Neural cell (in vitro differentiated cells): ENCODE data around the gene ANK2. TPM values are rescaled to one million over a fixed set of nuclear protein-coding genes. Genes with fewer than 3 reads are reported as not detected.

ENCODE experiments used
- H2AFZ ChIP-seq: fragments of 200-600, 300-800 bp; sonication (generic), shearing (Covaris generic); 2 replicates; pipeline ENCODE4 v1.6.0; 2014; ENCODE audit warnings: low read depth, mild to moderate bottlenecking, antibody characterized with exemption, low read length, moderate library complexity
- H3F3A ChIP-seq: fragments of 200-600 bp; shearing (Covaris generic); 2 replicates; pipeline ENCODE4 v1.6.1; 2016; ENCODE audit warnings: mild to moderate bottlenecking, moderate library complexity, mixed read lengths, antibody characterized with exemption, low read length; ENCODE audit not compliant: insufficient read depth, poor library complexity, severe bottlenecking
- H3K27ac ChIP-seq: fragments of 200-600, 300-800 bp; sonication (generic), shearing (Covaris generic); 2 replicates; pipeline ENCODE4 v1.5.1; 2014; ENCODE audit warnings: mild to moderate bottlenecking, low read length, moderate library complexity
- H3K27me3 ChIP-seq: fragments of 300-800, 200-600 bp; sonication (generic), shearing (Covaris generic); 2 replicates; pipeline ENCODE4 v1.6.0; 2014; ENCODE audit warnings: mild to moderate bottlenecking, low read depth, low read length, moderate library complexity; ENCODE audit not compliant: insufficient read depth
- H3K36me3 ChIP-seq: fragments of 300-800, 200-600 bp; sonication (generic), shearing (Covaris generic); 2 replicates; pipeline ENCODE4 v1.5.1; 2014; ENCODE audit warnings: mild to moderate bottlenecking, antibody characterized with exemption, low read length, moderate library complexity; ENCODE audit not compliant: insufficient read depth
- H3K4me2 ChIP-seq: fragments of 300-800, 200-600 bp; sonication (generic), shearing (Covaris generic); 2 replicates; pipeline ENCODE4 v1.6.0; 2014; ENCODE audit warnings: mild to moderate bottlenecking, low read length
- H3K4me3 ChIP-seq: fragments of 300-800, 200-600 bp; sonication (generic), shearing (Covaris generic); 2 replicates; pipeline ENCODE4 v1.5.1; 2014; ENCODE audit warnings: mild to moderate bottlenecking, low read length, moderate library complexity
- H3K79me2 ChIP-seq: fragments of 200-600 bp; shearing (Covaris generic); replicated peaks from 2 replicates; pipeline ENCODE4 v1.6.0; 2014; ENCODE audit warnings: mild to moderate bottlenecking, low read length, moderate library complexity; ENCODE audit not compliant: insufficient read depth
- H3K9ac ChIP-seq: fragments of 300-800, 200-600 bp; sonication (generic), shearing (Covaris generic); 2 replicates; pipeline ENCODE4 v1.6.1; 2016; ENCODE audit warnings: mild to moderate bottlenecking, low read length, mixed read lengths
- H3K9me2 ChIP-seq: fragments of 200-600 bp; shearing (Covaris generic); 2 replicates; pipeline ENCODE4 v1.6.1; 2016; ENCODE audit warnings: mild to moderate bottlenecking, low read length, mixed read lengths; ENCODE audit not compliant: insufficient read depth
- H3K9me3 ChIP-seq: fragments of 200-600, 300-800 bp; sonication (generic), shearing (Covaris generic); 2 replicates; pipeline ENCODE4 v1.6.1; 2016; ENCODE audit warnings: mild to moderate bottlenecking, mixed run types, low read length, moderate library complexity, mixed read lengths
- H4K20me1 ChIP-seq: fragments of 200-600 bp; shearing (Covaris generic); 2 replicates; pipeline ENCODE4 v1.6.1; 2016; ENCODE audit warnings: mild to moderate bottlenecking, mixed run types; ENCODE audit not compliant: insufficient read depth
- CTCF ChIP-seq: fragments of 450-650 bp; IDR thresholded peaks from 2 replicates; pipeline ENCODE4 v1.5.1; 2014; ENCODE audit warnings: antibody characterized with exemption, mild to moderate bottlenecking, moderate library complexity; ENCODE audit not compliant: poor library complexity, severe bottlenecking
- EP300 ChIP-seq: fragments of 450-650 bp; conservative IDR thresholded peaks from 2 replicates; pipeline ENCODE4 v1.6.1; 2014; ENCODE audit warnings: antibody characterized with exemption, mild to moderate bottlenecking, moderate library complexity; ENCODE audit not compliant: poor library complexity, severe bottlenecking
- EZH2 ChIP-seq: fragments of 200-600, 300-800 bp; shearing (Covaris generic), sonication (generic); IDR thresholded peaks from 2 replicates; pipeline ENCODE4 v1.6.1; 2014; ENCODE audit warnings: antibody characterized with exemption, low read length, borderline replicate concordance, mild to moderate bottlenecking; ENCODE audit not compliant: insufficient read depth, poor library complexity, severe bottlenecking
- MXI1 ChIP-seq: fragments of 450-650 bp; conservative IDR thresholded peaks from 2 replicates; pipeline ENCODE4 v1.6.1; 2014; ENCODE audit warnings: antibody characterized with exemption, mild to moderate bottlenecking; ENCODE audit not compliant: poor library complexity, severe bottlenecking
- POLR2AphosphoS5 ChIP-seq: IDR thresholded peaks from 2 replicates; pipeline ENCODE4 v1.6.1; 2012
- RAD21 ChIP-seq: fragments of 450-650 bp; conservative IDR thresholded peaks from 2 replicates; pipeline ENCODE4 v1.6.1; 2014; ENCODE audit warnings: antibody characterized with exemption, mild to moderate bottlenecking, moderate library complexity
- REST ChIP-seq: IDR thresholded peaks from 2 replicates; pipeline ENCODE4 v1.6.1; 2012; ENCODE audit warnings: borderline replicate concordance
- SMC3 ChIP-seq: fragments of 450-650 bp; conservative IDR thresholded peaks from 2 replicates; pipeline ENCODE4 v1.6.1; 2014; ENCODE audit warnings: antibody characterized with exemption, mild to moderate bottlenecking, moderate library complexity; ENCODE audit not compliant: poor library complexity
- TAF1 ChIP-seq: IDR thresholded peaks from 2 replicates; pipeline ENCODE4 v1.6.1; 2012; ENCODE audit warnings: low read depth
- polyA plus RNA-seq: library from polyadenylated mRNA; depleted of rRNA; stranded (reverse); fragments of >200 nt; gene quantifications from 2 replicates; pipeline ENCODE4 v1.2.3, GENCODE V29; 2014

The ANK2 gene
- polyA plus RNA-seq, 1 donor from 2014 or later: 52.0 TPM

GRCh38 chr4:113088050-113088449 is 38.6 kb downstream of the ANK2 start:
- H3K4me3 ChIP-seq: no peak overlapping the region
- TF ChIP-seq CTCF (no peak), RAD21 (no peak), POLR2AphosphoS5 (no peak), REST (no peak), EP300 (no peak)
- H3K36me3 ChIP-seq: no peaks in the 10 kb centered on the region
- H3K79me2 ChIP-seq: peaks cover 6% of the 10 kb centered on the region
- H3K4me2 ChIP-seq: no peak overlapping the region
- no peak overlapping the region for H2AFZ ChIP-seq
- no peaks in the 10 kb centered on the region for H3K27me3 ChIP-seq
- no peaks in the 10 kb centered on the region for H3F3A ChIP-seq
- H3K9ac ChIP-seq: no peak overlapping the region
- no peak overlapping the region for H3K27ac ChIP-seq
- no peaks in the 10 kb centered on the region for H3K9me3 ChIP-seq
- no peaks in the 10 kb centered on the region for H3K9me2 ChIP-seq
- H4K20me1 ChIP-seq: no peaks in the 10 kb centered on the region

GRCh38 chr4:113090954-113091353 is 41.5 kb downstream of the ANK2 start:
- Histone ChIP-seq H3F3A (no peaks in the 10 kb centered on the region), H3K9ac (no peak overlapping the region), H3K27me3 (no peaks in the 10 kb centered on the region), H3K4me3 (no peak overlapping the region), H4K20me1 (no peaks in the 10 kb centered on the region), H3K27ac (no peak overlapping the region), H3K4me2 (no peak overlapping the region), H3K36me3 (no peaks in the 10 kb centered on the region), H3K9me2 (no peaks in the 10 kb centered on the region), H3K79me2 (peaks cover 6% of the 10 kb centered on the region), H3K9me3 (no peaks in the 10 kb centered on the region), H2AFZ (no peak overlapping the region)
- TF ChIP-seq EZH2 (no peak), CTCF (no peak), EP300 (no peak), SMC3 (no peak), TAF1 (no peak), POLR2AphosphoS5 (no peak), REST (no peak), RAD21 (no peak), MXI1 (no peak)
